ENCODE data around the gene KIFC3.
"Not testable (repeated sequence)": the region's sequence is repeated elsewhere in the genome, so short reads cannot be mapped to it uniquely, and the experiment has no call there.

Gene KIFC3

GRCh38 chr16:57783116-57783515, 19.2 kb downstream of the KIFC3 start:
- peaks cover 37% of the 10 kb centered on the region for H3K36me3 ChIP-seq (replicated peaks)
- H3K27me3 ChIP-seq (replicated peaks): no peaks in the 10 kb centered on the region
- no peak for TF ChIP-seq CTCF (IDR thresholded peaks at IDR 0.05; ENCODE audit: low read depth, low read length, missing control alignments)
- DNase-seq: no peak
- no peak overlapping the region for H3K4me3 ChIP-seq (ENCODE audit: low read depth, low read length)
- in situ Hi-C loops (cut with HindIII; ENCODE audit: low pct_ligation_motif_present, low sequenced_read_pairs): no loop called here
- H3K27ac ChIP-seq: peak overlapping the region; percentile 57

GRCh38 chr16:57782607-57783055, 19.7 kb downstream of the KIFC3 start:
- DNase-seq; H3K4me3 ChIP-seq (ENCODE audit: low read depth, low read length); H3K27me3 ChIP-seq (replicated peaks); in situ Hi-C loops (cut with HindIII; ENCODE audit: low pct_ligation_motif_present, low sequenced_read_pairs): not testable (repeated sequence)
- peak overlapping the region; percentile 57 for H3K27ac ChIP-seq
- H3K36me3 ChIP-seq (replicated peaks): peaks cover 32% of the 10 kb centered on the region

GRCh38 chr16:57781741-57782606, 20.3 kb downstream of the KIFC3 start:
- in situ Hi-C loops (cut with HindIII; ENCODE audit: low pct_ligation_motif_present, low sequenced_read_pairs): no loop called here
- Histone ChIP-seq H3K27ac (peak overlapping the region; percentile 57), H3K4me3 (ENCODE audit: low read depth, low read length) (no peak overlapping the region), H3K36me3 (replicated peaks) (peaks cover 27% of the 10 kb centered on the region), H3K27me3 (replicated peaks) (no peaks in the 10 kb centered on the region)
- peak; percentile 68 for TF ChIP-seq CTCF (IDR thresholded peaks at IDR 0.05; ENCODE audit: low read depth, low read length, missing control alignments)
- peak; percentile 65 for DNase-seq

DNA sequence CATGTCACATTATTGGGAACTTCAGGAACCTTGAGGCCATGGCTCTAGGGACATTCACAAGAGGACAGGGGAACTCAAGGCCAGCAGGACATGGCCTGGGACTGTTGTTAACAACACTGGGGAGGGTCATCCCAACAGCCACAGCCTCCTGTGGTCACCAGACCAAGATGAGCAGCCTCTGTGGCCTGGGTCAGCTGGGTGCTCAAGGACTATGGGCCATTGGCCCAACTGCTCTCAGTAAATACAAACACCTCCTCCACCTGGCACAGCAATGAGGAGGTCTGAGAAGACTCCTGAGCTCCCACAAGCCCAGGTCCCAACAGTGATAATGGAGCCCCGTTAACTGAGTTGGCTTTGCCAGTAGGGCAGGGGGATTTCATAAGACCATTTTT, 20.9 kb downstream of the KIFC3 start:
- no peaks in the 10 kb centered on the region for H3K27me3 ChIP-seq (replicated peaks)
- no peak for DNase-seq
- TF ChIP-seq CTCF (IDR thresholded peaks at IDR 0.05; ENCODE audit: low read depth, low read length, missing control alignments): no peak
- no peak overlapping the region for H3K4me3 ChIP-seq (ENCODE audit: low read depth, low read length)
- in situ Hi-C loops (cut with HindIII; ENCODE audit: low pct_ligation_motif_present, low sequenced_read_pairs): no loop called here
- H3K27ac ChIP-seq: peak overlapping the region; percentile 57
- peaks cover 29% of the 10 kb centered on the region for H3K36me3 ChIP-seq (replicated peaks)

DNA sequence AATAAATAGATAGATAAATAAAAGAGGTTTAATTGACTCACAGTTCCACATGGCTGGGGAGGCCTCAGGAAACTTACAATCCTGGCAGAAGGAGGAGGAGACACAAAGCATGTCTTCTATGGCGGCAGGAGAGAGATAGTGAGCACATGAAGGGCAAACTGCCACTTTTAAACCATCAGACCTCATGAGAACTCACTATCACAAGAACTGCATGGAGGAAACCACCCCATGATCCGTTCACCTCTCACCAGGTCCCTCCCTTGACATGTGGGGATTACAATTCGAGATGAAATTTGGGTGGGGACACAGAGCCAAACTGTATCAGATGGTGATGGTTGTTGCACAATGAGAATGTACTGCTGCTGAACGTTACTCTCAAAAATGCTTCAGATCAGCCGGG, 22.5 kb downstream of the KIFC3 start:
- H3K4me3 ChIP-seq (ENCODE audit: low read depth, low read length); H3K27ac ChIP-seq; H3K27me3 ChIP-seq (replicated peaks); in situ Hi-C loops (cut with HindIII; ENCODE audit: low pct_ligation_motif_present, low sequenced_read_pairs); DNase-seq: not testable (repeated sequence)
- peaks cover 31% of the 10 kb centered on the region for H3K36me3 ChIP-seq (replicated peaks)

DNA sequence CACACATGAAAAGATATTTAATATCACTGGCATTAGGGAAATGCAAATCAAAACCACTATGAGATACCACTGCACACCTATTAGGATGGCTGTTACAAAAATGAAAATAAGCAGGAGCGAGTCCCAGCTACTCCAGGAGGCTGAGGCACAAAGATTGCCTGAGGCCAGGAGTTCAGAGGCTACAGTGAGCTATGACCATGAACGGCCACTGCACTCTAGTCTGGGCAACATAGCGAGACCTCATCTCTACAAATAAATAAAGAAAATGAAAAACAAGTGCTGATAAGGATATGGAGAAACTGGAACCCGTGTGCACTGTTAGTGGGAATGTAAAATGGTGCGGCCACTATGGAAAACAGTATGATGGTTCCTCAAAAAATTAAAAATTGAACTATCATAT, 23.6 kb downstream of the KIFC3 start:
- no peak for TF ChIP-seq CTCF (IDR thresholded peaks at IDR 0.05; ENCODE audit: low read depth, low read length, missing control alignments)
- in situ Hi-C loops (cut with HindIII; ENCODE audit: low pct_ligation_motif_present, low sequenced_read_pairs): no loop called here
- no peak for DNase-seq
- peaks cover 21% of the 10 kb centered on the region for H3K36me3 ChIP-seq (replicated peaks)
- H3K27ac ChIP-seq: no peak overlapping the region
- no peaks in the 10 kb centered on the region for H3K27me3 ChIP-seq (replicated peaks)
- H3K4me3 ChIP-seq (ENCODE audit: low read depth, low read length): no peak overlapping the region

Data from brain microvascular endothelial cell (primary cell).